ENCODE results near the gene KRT10.

- TF ChIP-seq, protein P1, sequence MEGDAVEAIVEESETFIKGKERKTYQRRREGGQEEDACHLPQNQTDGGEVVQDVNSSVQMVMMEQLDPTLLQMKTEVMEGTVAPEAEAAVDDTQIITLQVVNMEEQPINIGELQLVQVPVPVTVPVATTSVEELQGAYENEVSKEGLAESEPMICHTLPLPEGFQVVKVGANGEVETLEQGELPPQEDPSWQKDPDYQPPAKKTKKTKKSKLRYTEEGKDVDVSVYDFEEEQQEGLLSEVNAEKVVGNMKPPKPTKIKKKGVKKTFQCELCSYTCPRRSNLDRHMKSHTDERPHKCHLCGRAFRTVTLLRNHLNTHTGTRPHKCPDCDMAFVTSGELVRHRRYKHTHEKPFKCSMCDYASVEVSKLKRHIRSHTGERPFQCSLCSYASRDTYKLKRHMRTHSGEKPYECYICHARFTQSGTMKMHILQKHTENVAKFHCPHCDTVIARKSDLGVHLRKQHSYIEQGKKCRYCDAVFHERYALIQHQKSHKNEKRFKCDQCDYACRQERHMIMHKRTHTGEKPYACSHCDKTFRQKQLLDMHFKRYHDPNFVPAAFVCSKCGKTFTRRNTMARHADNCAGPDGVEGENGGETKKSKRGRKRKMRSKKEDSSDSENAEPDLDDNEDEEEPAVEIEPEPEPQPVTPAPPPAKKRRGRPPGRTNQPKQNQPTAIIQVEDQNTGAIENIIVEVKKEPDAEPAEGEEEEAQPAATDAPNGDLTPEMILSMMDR (IDR thresholded peaks at IDR 0.05; ENCODE audit: borderline replicate concordance, extremely low read depth, low read length, poor library complexity, severe bottlenecking), result no peak
- TF ChIP-seq EZH2 (IDR thresholded peaks at IDR 0.05; ENCODE audit: borderline replicate concordance, low read depth, low read length, severe bottlenecking), result no peak
Measured at GRCh38 chr17:40793832-40794231, 28.6 kb downstream of the KRT10 start.

All from DND-41 (cell line).